Muscle layer of colon (tissue), 2 donors: ENCODE data around the gene DDX39B.
A peak's percentile ranks its signal among the peaks of the same experiment; 100 is the strongest.
"Not testable (repeated sequence)": the region's sequence is repeated elsewhere in the genome, so short reads cannot be mapped to it uniquely, and the experiment has no call there.

Experiments used
- H3K27ac ChIP-seq: one replicate; pipeline ENCODE4 v1.7.0; 2013; ENCODE audit warnings: low read depth, mild to moderate bottlenecking, low read length, moderate library complexity
- H3K27me3 ChIP-seq, 2 donors: one replicate each; pipeline ENCODE4 v1.7.0; 2013; ENCODE audit warnings: low read length in 2 of 2, mild to moderate bottlenecking in 2 of 2; ENCODE audit not compliant: insufficient read depth in 2 of 2, control insufficient read depth in 1 of 2
- H3K36me3 ChIP-seq: one replicate; pipeline ENCODE4 v1.7.0; 2013; ENCODE audit warnings: mild to moderate bottlenecking, low read length; ENCODE audit not compliant: insufficient read depth
- H3K4me1 ChIP-seq: one replicate; pipeline ENCODE4 v1.7.0; 2013; ENCODE audit warnings: mild to moderate bottlenecking, low read length; ENCODE audit not compliant: insufficient read depth
- H3K4me3 ChIP-seq, 2 donors: one replicate each; pipeline ENCODE4 v1.7.0; 2013; ENCODE audit warnings: low read length in 2 of 2, low read depth in 1 of 2, mild to moderate bottlenecking in 1 of 2, moderate library complexity in 1 of 2
- H3K9ac ChIP-seq: one replicate; pipeline ENCODE4 v1.7.0; 2013; ENCODE audit warnings: low read length
- H3K9me3 ChIP-seq: one replicate; pipeline ENCODE4 v1.7.0; 2013; ENCODE audit warnings: mild to moderate bottlenecking, low read length
- donor health status: abdominal sarcoma.
- donor health status: Adenocarcinoma of cecum.

The DDX39B gene

GRCh38 chr6:31541658-31542521 is at the start of gene DDX39B:
TSS of gene DDX39B (minus strand) at chr6:31542003. CDS start at chr6:31540532, 1,471 bp downstream.
- Histone ChIP-seq H3K36me3 (peaks cover 31% of the 10 kb centered on the region), H3K4me3 (peak within 1 kb of the TSS; percentile 45 to 98), H3K9ac (peak within 1 kb of the TSS; percentile 95), H3K9me3 (no peaks in the 10 kb centered on the region), H3K27me3 (no peaks in the 10 kb centered on the region), H3K4me1 (peaks cover 42% of the 10 kb centered on the region), H3K27ac (peak within 1 kb of the TSS; percentile 83)

DNA sequence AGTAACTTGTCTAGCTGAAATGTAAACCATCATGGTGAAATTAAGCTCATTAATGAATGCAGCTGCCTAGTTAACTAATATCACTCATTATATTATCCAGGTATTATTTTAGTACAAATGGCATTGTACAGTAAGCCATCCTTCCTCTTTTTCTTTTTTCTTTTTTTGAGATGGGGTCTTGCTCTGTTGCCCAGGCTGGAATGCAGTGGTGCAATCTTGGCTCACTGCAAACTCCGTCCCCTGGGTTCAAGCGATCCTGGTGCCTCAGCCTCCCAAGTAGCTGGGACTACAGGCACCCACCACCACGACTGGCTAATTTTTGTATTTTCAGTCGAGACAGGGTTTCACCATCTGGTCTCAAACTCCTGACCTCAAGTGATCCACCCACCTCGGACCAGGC is 48.9 kb upstream of the DDX39B start:
- H3K4me1 ChIP-seq, H3K9me3 ChIP-seq, H3K27me3 ChIP-seq: not testable (repeated sequence)

GRCh38 chr6:31588871-31589650 is 47.3 kb upstream of the DDX39B start:
- Histone ChIP-seq H3K27ac (no peak overlapping the region), H3K4me1 (no peaks in the 10 kb centered on the region), H3K27me3 (no peaks in the 10 kb centered on the region), H3K9me3 (no peaks in the 10 kb centered on the region), H3K9ac (no peak overlapping the region), H3K36me3 (no peaks in the 10 kb centered on the region), H3K4me3 (no peak overlapping the region)

More for the DNA sequence above, 48.9 kb upstream of the DDX39B start:
- not testable (repeated sequence) for H3K27ac ChIP-seq, H3K36me3 ChIP-seq, H3K9ac ChIP-seq, H3K4me3 ChIP-seq

- Histone ChIP-seq H3K9me3 (no peaks in the 10 kb centered on the region), H3K9ac (no peak overlapping the region), H3K36me3 (no peaks in the 10 kb centered on the region), H3K27me3 (no peaks in the 10 kb centered on the region), H3K4me3 (no peak overlapping the region), H3K27ac (no peak overlapping the region), H3K4me1 (no peaks in the 10 kb centered on the region)
Measured at GRCh38 chr6:31587791-31588777, 46.3 kb upstream of the DDX39B start.

DNA sequence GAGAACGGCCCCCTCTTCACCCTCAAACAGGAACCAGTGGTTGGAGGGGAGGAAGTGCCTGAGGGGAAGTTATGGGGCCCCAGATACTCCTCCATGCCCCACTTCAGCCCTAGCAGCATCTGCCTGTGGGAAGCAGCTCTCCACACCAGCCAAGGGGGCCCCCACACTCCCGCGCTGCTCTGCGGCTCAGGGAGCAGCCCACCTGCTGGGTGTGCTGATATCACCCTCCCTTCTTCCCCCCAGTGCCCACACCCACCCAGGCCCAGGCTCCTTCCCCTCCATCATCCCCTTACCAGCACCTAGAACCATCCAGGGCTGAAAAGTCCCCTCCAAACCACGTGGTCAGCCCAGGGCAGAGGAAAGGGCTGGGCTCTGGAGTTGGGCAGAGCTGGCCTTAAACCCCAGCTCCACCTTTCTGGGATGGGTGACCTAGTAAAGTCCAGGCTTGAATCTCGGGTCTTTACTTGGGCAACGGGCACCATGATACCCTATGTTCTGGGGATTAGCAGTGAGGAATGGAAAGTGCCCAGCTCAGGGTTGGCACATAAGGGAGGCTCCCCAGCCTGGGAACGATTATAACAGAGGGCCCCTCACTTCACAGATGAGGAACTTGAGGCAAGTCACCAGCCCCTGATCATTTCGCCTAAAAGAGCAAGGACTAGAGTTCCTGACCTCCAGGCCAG is 44.9 kb upstream of the DDX39B start:
- Histone ChIP-seq H3K9me3 (no peaks in the 10 kb centered on the region), H3K4me3 (no peak overlapping the region), H3K27me3 (no peaks in the 10 kb centered on the region), H3K4me1 (peaks cover 4% of the 10 kb centered on the region), H3K36me3 (no peaks in the 10 kb centered on the region), H3K9ac (no peak overlapping the region), H3K27ac (no peak overlapping the region)

GRCh38 chr6:31586008-31586407 is 44.2 kb upstream of the DDX39B start, which contains the start of gene LST1:
TSS of gene LST1 (plus strand) at chr6:31586277. CDS start at chr6:31587300, 1,023 bp downstream.
- no peaks in the 10 kb centered on the region for H3K36me3 ChIP-seq
- H3K4me3 ChIP-seq, result no peak within 1 kb of the TSS

GRCh38 chr6:31585491-31585890 is 43.7 kb upstream of the DDX39B start:
- Histone ChIP-seq H3K4me3 (no peak overlapping the region), H3K4me1 (peaks cover 8% of the 10 kb centered on the region), H3K27ac (no peak overlapping the region), H3K36me3 (no peaks in the 10 kb centered on the region), H3K27me3 (no peaks in the 10 kb centered on the region), H3K9ac (no peak overlapping the region), H3K9me3 (no peaks in the 10 kb centered on the region)

More at GRCh38 chr6:31586008-31586407, 44.2 kb upstream of the DDX39B start, which contains the start of gene LST1:
- Histone ChIP-seq H3K9ac (no peak within 1 kb of the TSS), H3K9me3 (no peaks in the 10 kb centered on the region), H3K27ac (no peak within 1 kb of the TSS), H3K27me3 (no peaks in the 10 kb centered on the region), H3K4me1 (peaks cover 6% of the 10 kb centered on the region)

DNA sequence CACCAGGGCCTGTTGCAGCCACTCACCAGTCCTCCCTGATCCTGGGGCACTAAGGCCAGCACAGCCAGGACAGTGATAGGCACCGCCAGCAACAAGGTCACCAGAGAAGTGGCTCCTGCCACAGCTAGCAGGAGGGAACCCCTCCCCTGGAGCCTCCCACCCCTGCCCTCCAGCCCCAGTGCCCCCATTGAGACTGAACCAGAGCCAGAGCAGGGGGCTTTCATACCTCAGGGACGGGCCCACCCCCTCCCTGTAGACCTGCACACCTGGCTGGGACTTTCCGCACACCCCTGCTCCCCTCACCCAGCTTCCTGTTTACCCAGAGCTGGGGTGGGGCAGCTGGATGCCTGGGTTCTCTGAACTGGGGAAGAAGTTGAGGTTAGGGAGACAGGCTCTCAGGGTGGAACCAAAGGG is 40.4 kb upstream of the DDX39B start, which contains the start of gene LTB:
LTB (minus strand) TSS at position 195 of the 414 bp plus-strand sequence; CDS start at position 188, 7 bp downstream.
- Histone ChIP-seq H3K36me3 (no peaks in the 10 kb centered on the region), H3K4me1 (peaks cover 11% of the 10 kb centered on the region)

DNA sequence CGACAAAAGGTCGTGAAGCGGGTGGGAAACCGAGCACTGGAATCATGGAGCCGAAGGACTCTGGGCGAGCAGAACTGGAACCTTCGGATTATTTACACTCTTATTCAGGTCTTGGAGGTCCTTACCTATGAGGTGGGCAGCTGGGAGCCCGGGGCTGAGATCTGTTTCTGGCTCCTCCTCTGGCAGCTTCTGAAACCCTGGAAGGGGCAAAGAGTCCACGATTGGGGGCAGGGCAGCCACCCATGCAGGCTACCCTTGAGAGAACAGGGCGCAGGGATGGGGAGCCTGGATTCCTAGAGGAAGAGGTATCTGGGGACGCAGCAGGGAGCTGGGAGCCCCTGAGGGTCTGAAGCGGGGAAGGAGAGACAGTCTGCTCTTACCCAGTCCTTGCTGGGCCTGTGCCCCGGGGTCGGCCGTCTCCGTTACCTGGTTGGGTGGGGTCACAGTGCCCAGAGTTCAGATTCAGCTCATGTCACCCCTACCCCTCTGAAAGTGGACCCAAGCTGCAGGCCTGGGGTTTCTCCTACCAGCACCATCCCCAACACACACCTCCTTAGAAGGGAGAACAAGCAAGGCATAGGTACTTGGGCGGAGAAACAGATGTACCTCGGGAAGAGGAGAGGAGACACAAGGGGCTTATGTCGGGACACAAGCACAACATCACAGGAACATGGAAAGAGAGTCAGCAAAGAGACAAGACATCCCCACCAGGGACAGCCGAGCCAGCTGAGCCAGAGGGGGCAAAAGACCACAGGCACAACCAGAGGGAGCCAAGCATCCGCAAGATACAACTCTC is 39.8 kb upstream of the DDX39B start:
- H3K4me1 ChIP-seq, result peaks cover 11% of the 10 kb centered on the region
- peak overlapping the region; percentile 87 for H3K9ac ChIP-seq
- H3K27ac ChIP-seq, result peak overlapping the region; percentile 87
- H3K4me3 ChIP-seq, result peak overlapping the region; percentile 91 to 97
- H3K36me3 ChIP-seq, result no peaks in the 10 kb centered on the region
- H3K27me3 ChIP-seq, result no peaks in the 10 kb centered on the region
- no peaks in the 10 kb centered on the region for H3K9me3 ChIP-seq

More for the DNA sequence above, 40.4 kb upstream of the DDX39B start, which contains the start of gene LTB:
- Histone ChIP-seq H3K27me3 (no peaks in the 10 kb centered on the region), H3K27ac (peak within 1 kb of the TSS; percentile 87), H3K4me3 (peak within 1 kb of the TSS; percentile 91 to 97), H3K9ac (peak within 1 kb of the TSS; percentile 87), H3K9me3 (no peaks in the 10 kb centered on the region)
